SU-DHL-6 (cell line): Measurements from ENCODE around the gene SMC2.

Experiments
- H2AFZ ChIP-seq: fragments of 200-600 bp; sonication (generic); 2 replicates; pipeline ENCODE4 v1.6.1; 2014; ENCODE audit warnings: low read depth, mild to moderate bottlenecking, moderate library complexity, mixed read lengths, antibody characterized with exemption, low read length; ENCODE audit not compliant: severe bottlenecking
- H3F3A ChIP-seq: fragments of 200-600 bp; shearing (Covaris generic); 2 replicates; pipeline ENCODE4 v1.6.0; 2016; ENCODE audit warnings: antibody characterized with exemption, mild to moderate bottlenecking; ENCODE audit not compliant: insufficient read depth
- H3K27ac ChIP-seq: fragments of 200-600 bp; sonication (generic); 2 replicates; pipeline ENCODE4 v1.5.1; 2016; ENCODE audit warnings: low read depth, mild to moderate bottlenecking, low read length, moderate library complexity, mixed read lengths
- H3K27me3 ChIP-seq: fragments of 200-600 bp; sonication (generic), shearing (Covaris generic); 2 replicates; pipeline ENCODE4 v1.6.0; 2014; ENCODE audit warnings: mild to moderate bottlenecking, low read length
- H3K36me3 ChIP-seq: fragments of 200-600 bp; sonication (generic); 2 replicates; pipeline ENCODE4 v1.6.1; 2014; ENCODE audit warnings: mild to moderate bottlenecking, low read length, mixed read lengths
- H3K4me2 ChIP-seq: fragments of 300-600, 200-600 bp; shearing (Covaris generic), sonication (generic); 2 replicates; pipeline ENCODE4 v1.6.0; 2014; ENCODE audit warnings: low read length, low read depth, mild to moderate bottlenecking; ENCODE audit not compliant: poor library complexity, severe bottlenecking
- H3K4me3 ChIP-seq: fragments of 200-600 bp; sonication (generic); 2 replicates; pipeline ENCODE4 v1.5.1; 2014; ENCODE audit warnings: antibody characterized with exemption, low read length, mild to moderate bottlenecking, mixed read lengths; ENCODE audit not compliant: insufficient read depth, poor library complexity, severe bottlenecking
- H3K79me2 ChIP-seq: fragments of 200-600 bp; sonication (generic); 2 replicates; pipeline ENCODE4 v1.6.1; 2014; ENCODE audit warnings: mild to moderate bottlenecking, low read length, moderate library complexity; ENCODE audit not compliant: insufficient read depth
- H3K9ac ChIP-seq: fragments of 200-600 bp; sonication (generic); 2 replicates; pipeline ENCODE4 v1.7.0; 2014; ENCODE audit warnings: mild to moderate bottlenecking, low read length
- H3K9me2 ChIP-seq: fragments of 200-600 bp; sonication (generic); replicated peaks from 2 replicates; pipeline ENCODE4 v1.6.1; 2014; ENCODE audit warnings: low read length; ENCODE audit not compliant: insufficient read depth
- H3K9me3 ChIP-seq: fragments of 200-600 bp; sonication (generic); 2 replicates; pipeline ENCODE4 v1.6.1; 2014; ENCODE audit warnings: low read length, mixed read lengths; ENCODE audit not compliant: insufficient read depth
- H4K20me1 ChIP-seq: fragments of 200-600 bp; sonication (generic); 2 replicates; pipeline ENCODE4 v1.6.1; 2014; ENCODE audit warnings: low read depth, mild to moderate bottlenecking, antibody characterized with exemption, low read length, moderate library complexity, mixed read lengths
- EZH2phosphoT487 ChIP-seq: fragments of 200-600 bp; sonication (generic), shearing (Covaris generic); conservative IDR thresholded peaks from 2 replicates; pipeline ENCODE4 v1.6.1; 2018; ENCODE audit warnings: mild to moderate bottlenecking, antibody characterized with exemption, low read length, moderate library complexity, mixed read lengths
- TF ChIP-seq, protein P1 (sequence below): fragments of 200-600 bp; sonication (generic); IDR thresholded peaks from one replicate; pipeline ENCODE4 v1.5.1; 2017; ENCODE audit warnings: antibody characterized with exemption, mild to moderate bottlenecking, low read length, moderate library complexity; ENCODE audit not compliant: insufficient read depth, poor library complexity, severe bottlenecking

Gene SMC2

DNA sequence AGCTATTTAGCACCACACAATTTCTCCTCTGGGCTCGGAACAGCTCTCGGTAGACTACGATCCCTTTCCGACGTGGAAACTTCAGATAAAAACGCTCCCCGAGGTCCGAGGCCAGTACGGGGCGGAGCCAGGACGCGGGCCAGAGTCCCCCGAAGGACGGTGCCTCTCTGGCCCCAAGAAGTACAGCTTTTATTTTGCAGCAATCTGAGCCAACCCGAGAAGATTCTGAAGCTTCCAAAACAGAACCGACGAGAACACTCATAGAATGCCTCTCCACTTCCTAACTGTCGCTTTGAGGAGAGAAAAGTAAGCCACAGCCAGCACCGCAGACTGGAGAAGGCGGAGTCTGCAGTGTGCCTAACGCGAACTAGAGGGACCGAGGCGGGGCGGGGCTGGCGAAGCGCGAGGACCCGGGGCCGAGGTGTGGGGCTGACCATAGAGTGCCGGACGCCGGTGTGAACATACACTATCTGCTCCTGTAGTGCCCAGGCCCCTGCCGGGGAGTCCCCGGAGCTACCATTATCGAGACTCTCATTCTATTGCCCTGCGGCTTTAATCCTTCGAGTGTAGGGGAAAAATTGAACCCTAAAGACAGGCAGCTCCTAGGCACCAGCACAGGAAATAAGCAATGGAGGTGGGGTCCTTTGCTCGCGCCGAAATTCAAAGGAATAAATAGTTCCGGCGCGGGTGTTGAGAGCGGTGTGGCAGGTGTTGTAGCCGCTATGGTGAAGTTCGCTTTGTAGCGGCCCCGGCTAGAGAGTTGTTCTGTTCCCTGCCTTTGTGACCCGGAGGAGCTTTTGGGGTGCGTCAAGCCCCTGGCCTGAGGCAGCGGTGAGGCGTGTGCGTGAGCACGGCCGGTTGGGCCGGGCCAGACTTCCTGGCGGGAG, at the start of gene SMC2:
TSS of gene SMC2 (plus strand) at position 663 of the 887 bp plus-strand sequence. CDS start 1,076 bp downstream, outside the sequence.
- H3K36me3 ChIP-seq: peaks cover 15% of the 10 kb centered on the region
- no peaks in the 10 kb centered on the region for H3K9me3 ChIP-seq
- H3F3A ChIP-seq: no peaks in the 10 kb centered on the region
- no peaks in the 10 kb centered on the region for H3K9me2 ChIP-seq
- H3K4me3 ChIP-seq: peak within 1 kb of the TSS; percentile 95
- peak within 1 kb of the TSS; percentile 98 for H3K9ac ChIP-seq
- H2AFZ ChIP-seq: peak within 1 kb of the TSS; percentile 96
- TF ChIP-seq, protein P1, sequence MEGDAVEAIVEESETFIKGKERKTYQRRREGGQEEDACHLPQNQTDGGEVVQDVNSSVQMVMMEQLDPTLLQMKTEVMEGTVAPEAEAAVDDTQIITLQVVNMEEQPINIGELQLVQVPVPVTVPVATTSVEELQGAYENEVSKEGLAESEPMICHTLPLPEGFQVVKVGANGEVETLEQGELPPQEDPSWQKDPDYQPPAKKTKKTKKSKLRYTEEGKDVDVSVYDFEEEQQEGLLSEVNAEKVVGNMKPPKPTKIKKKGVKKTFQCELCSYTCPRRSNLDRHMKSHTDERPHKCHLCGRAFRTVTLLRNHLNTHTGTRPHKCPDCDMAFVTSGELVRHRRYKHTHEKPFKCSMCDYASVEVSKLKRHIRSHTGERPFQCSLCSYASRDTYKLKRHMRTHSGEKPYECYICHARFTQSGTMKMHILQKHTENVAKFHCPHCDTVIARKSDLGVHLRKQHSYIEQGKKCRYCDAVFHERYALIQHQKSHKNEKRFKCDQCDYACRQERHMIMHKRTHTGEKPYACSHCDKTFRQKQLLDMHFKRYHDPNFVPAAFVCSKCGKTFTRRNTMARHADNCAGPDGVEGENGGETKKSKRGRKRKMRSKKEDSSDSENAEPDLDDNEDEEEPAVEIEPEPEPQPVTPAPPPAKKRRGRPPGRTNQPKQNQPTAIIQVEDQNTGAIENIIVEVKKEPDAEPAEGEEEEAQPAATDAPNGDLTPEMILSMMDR: no peak
- TF ChIP-seq EZH2phosphoT487: no peak
- H4K20me1 ChIP-seq: no peaks in the 10 kb centered on the region
- H3K27ac ChIP-seq: peak within 1 kb of the TSS; percentile 85
- H3K4me2 ChIP-seq: peak within 1 kb of the TSS; percentile 96
- H3K79me2 ChIP-seq: peaks cover 52% of the 10 kb centered on the region
- no peaks in the 10 kb centered on the region for H3K27me3 ChIP-seq

DNA sequence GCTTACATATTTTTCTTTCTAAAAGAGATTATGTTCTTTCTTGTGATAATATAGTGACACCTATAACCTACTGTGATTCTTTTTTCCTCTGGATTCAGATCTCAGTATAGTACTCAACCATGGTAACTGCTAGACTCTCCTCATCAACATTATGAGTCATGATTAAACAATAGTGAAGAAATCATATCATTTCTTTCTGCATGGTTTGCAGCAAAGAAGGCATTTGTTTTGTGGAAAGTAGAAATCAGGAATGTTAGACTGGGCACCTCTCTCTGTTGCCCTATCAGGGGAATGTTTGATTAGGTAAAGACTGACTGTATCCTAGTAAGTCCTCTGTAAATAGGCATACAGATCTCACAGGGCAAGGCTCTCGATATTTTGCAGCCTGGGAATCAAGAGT, 25.6 kb upstream of the SMC2 start:
- H2AFZ ChIP-seq: no peak overlapping the region
- H3K27ac ChIP-seq: no peak overlapping the region
- H3K9ac ChIP-seq: no peak overlapping the region
- H3K36me3 ChIP-seq: no peaks in the 10 kb centered on the region
- H3F3A ChIP-seq: no peaks in the 10 kb centered on the region
- no peaks in the 10 kb centered on the region for H3K9me3 ChIP-seq
- H3K27me3 ChIP-seq: no peaks in the 10 kb centered on the region
- no peak overlapping the region for H3K4me3 ChIP-seq
- TF ChIP-seq, protein P1: no peak
- TF ChIP-seq EZH2phosphoT487: no peak
- no peaks in the 10 kb centered on the region for H3K9me2 ChIP-seq
- H4K20me1 ChIP-seq: no peaks in the 10 kb centered on the region
- H3K79me2 ChIP-seq: no peaks in the 10 kb centered on the region
- no peak overlapping the region for H3K4me2 ChIP-seq

DNA sequence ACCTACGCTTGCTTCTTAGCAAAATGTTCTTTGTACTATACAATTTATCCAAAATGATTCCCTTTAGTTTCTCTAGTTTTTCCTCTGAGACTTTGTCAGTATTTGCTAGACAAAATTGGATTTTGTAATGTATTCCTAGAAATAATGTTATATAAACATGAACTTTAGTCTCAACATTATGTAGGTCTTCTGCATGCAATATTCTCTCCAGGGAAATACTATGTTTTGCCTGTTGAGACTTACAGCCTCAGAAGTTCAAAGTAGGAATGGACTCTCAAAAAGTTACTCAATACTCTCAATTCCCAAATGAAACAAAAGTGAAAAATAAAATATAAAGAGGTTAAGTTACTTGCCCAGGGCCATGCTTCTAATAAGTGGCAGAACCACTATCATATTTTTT, 24.8 kb upstream of the SMC2 start:
- Histone ChIP-seq H3F3A (no peaks in the 10 kb centered on the region), H3K36me3 (no peaks in the 10 kb centered on the region), H3K4me3 (no peak overlapping the region), H3K27ac (no peak overlapping the region), H3K4me2 (no peak overlapping the region), H3K79me2 (no peaks in the 10 kb centered on the region), H3K9me2 (no peaks in the 10 kb centered on the region), H3K9me3 (no peaks in the 10 kb centered on the region), H4K20me1 (no peaks in the 10 kb centered on the region), H2AFZ (no peak overlapping the region), H3K27me3 (no peaks in the 10 kb centered on the region), H3K9ac (no peak overlapping the region)
- TF ChIP-seq, protein P1: no peak
- TF ChIP-seq EZH2phosphoT487: no peak
